ENCODE results near the gene MUC2. TPM values are rescaled to one million over a fixed set of nuclear protein-coding genes. Genes with fewer than 3 reads are reported as not detected.

Gene MUC2
- total RNA-seq, 1 experiment from 2014 or later = not detected

GRCh38 chr11:1085440-1086170 lies 10.9 kb downstream of the MUC2 start:
- CTCF ChIA-PET = no interaction called here
- POLR2A ChIA-PET (ENCODE audit: low non-redundant PET) = no interaction called here
- no peak overlapping the region for H3K27ac ChIP-seq (ENCODE audit: low read depth, low read length, poor library complexity, severe bottlenecking)
- intact Hi-C loops (cut with micrococcal nuclease; ENCODE audit: unreplicated experiment) = no loop called here
- BruUV-seq (replicated peaks) = no TSS peak
- no peak for DNase-seq (ENCODE audit: low spot score)
- no peaks in the 10 kb centered on the region for H3K4me1 ChIP-seq (ENCODE audit: insufficient read depth, low read length, poor library complexity, severe bottlenecking)
- H3K4me3 ChIP-seq (ENCODE audit: low read depth, low read length, poor library complexity, severe bottlenecking) = no peak overlapping the region
- no peak for TF ChIP-seq CTCF (conservative IDR thresholded peaks at IDR 0.05; ENCODE audit: low read depth, low read length)
- TF ChIP-seq EZH2 (IDR thresholded peaks at IDR 0.05; ENCODE audit: borderline replicate concordance, low read depth, low read length, poor library complexity, severe bottlenecking) = no peak
- no peaks in the 10 kb centered on the region for H3K27me3 ChIP-seq (replicated peaks; ENCODE audit: insufficient read depth, low read depth, low read length, poor library complexity)
- H3K36me3 ChIP-seq (ENCODE audit: insufficient read depth, low read length, poor library complexity, severe bottlenecking) = no peaks in the 10 kb centered on the region
- H3K9me3 ChIP-seq (ENCODE audit: low read depth, low read length, poor library complexity, severe bottlenecking) = no peaks in the 10 kb centered on the region

- Histone ChIP-seq H3K4me3 (ENCODE audit: low read depth, low read length, poor library complexity, severe bottlenecking) (no peak overlapping the region), H3K36me3 (ENCODE audit: insufficient read depth, low read length, poor library complexity, severe bottlenecking) (no peaks in the 10 kb centered on the region), H3K27me3 (replicated peaks; ENCODE audit: insufficient read depth, low read depth, low read length, poor library complexity) (no peaks in the 10 kb centered on the region), H3K9me3 (ENCODE audit: low read depth, low read length, poor library complexity, severe bottlenecking) (no peaks in the 10 kb centered on the region), H3K4me1 (ENCODE audit: insufficient read depth, low read length, poor library complexity, severe bottlenecking) (no peaks in the 10 kb centered on the region), H3K27ac (ENCODE audit: low read depth, low read length, poor library complexity, severe bottlenecking) (no peak overlapping the region)
- no peak for TF ChIP-seq EZH2 (IDR thresholded peaks at IDR 0.05; ENCODE audit: borderline replicate concordance, low read depth, low read length, poor library complexity, severe bottlenecking)
- no peak for TF ChIP-seq CTCF (conservative IDR thresholded peaks at IDR 0.05; ENCODE audit: low read depth, low read length)
- intact Hi-C loops (cut with micrococcal nuclease; ENCODE audit: unreplicated experiment) = no loop called here
- CTCF ChIA-PET = no interaction called here
- POLR2A ChIA-PET (ENCODE audit: low non-redundant PET) = no interaction called here
- DNase-seq (ENCODE audit: low spot score) = no peak
- no TSS peak for BruUV-seq (replicated peaks)
These were observed 11.8 kb downstream of the MUC2 start for GRCh38 chr11:1086171-1087102.

GRCh38 chr11:1087279-1087960 lies 12.7 kb downstream of the MUC2 start:
- Histone ChIP-seq H3K36me3 (ENCODE audit: insufficient read depth, low read length, poor library complexity, severe bottlenecking) (no peaks in the 10 kb centered on the region), H3K27me3 (replicated peaks; ENCODE audit: insufficient read depth, low read depth, low read length, poor library complexity) (no peaks in the 10 kb centered on the region), H3K9me3 (ENCODE audit: low read depth, low read length, poor library complexity, severe bottlenecking) (no peaks in the 10 kb centered on the region), H3K4me3 (ENCODE audit: low read depth, low read length, poor library complexity, severe bottlenecking) (no peak overlapping the region), H3K4me1 (ENCODE audit: insufficient read depth, low read length, poor library complexity, severe bottlenecking) (no peaks in the 10 kb centered on the region), H3K27ac (ENCODE audit: low read depth, low read length, poor library complexity, severe bottlenecking) (no peak overlapping the region)
- POLR2A ChIA-PET (ENCODE audit: low non-redundant PET) = no interaction called here
- intact Hi-C loops (cut with micrococcal nuclease; ENCODE audit: unreplicated experiment) = no loop called here
- DNase-seq (ENCODE audit: low spot score) = no peak
- TF ChIP-seq CTCF (conservative IDR thresholded peaks at IDR 0.05; ENCODE audit: low read depth, low read length) (no peak), EZH2 (IDR thresholded peaks at IDR 0.05; ENCODE audit: borderline replicate concordance, low read depth, low read length, poor library complexity, severe bottlenecking) (no peak)
- CTCF ChIA-PET = no interaction called here
- BruUV-seq (replicated peaks) = no TSS peak
